OCI-M2 (cell line): ENCODE measurements around the gene SUPT5H.
A peak's percentile ranks its signal among the peaks of the same experiment; 100 is the strongest.
"Not testable (repeated sequence)": the region's sequence is repeated elsewhere in the genome, so short reads cannot be mapped to it uniquely, and the experiment has no call there.

Source experiments
- DNase-seq: peaks from one replicate; lab custom pipeline; 2025; ENCODE audit not compliant: unreplicated experiment; lab: John Stamatoyannopoulos, UW

SUPT5H gene

GRCh38 chr19:39463403-39463802, 18.0 kb downstream of the SUPT5H start:
- no peak for DNase-seq

GRCh38 chr19:39465956-39466747, 20.8 kb downstream of the SUPT5H start:
- no peak for DNase-seq

- DNase-seq, result no peak
These were observed 22.6 kb downstream of the SUPT5H start for GRCh38 chr19:39467941-39468340.

- no peak for DNase-seq
These were observed 23.7 kb downstream of the SUPT5H start for GRCh38 chr19:39469036-39469435.

- no peak for DNase-seq
These were observed 24.2 kb downstream of the SUPT5H start for GRCh38 chr19:39469567-39469966.

- DNase-seq, result no peak
These were observed 25.4 kb downstream of the SUPT5H start for GRCh38 chr19:39470724-39471339.

GRCh38 chr19:39471756-39472536, 26.6 kb downstream of the SUPT5H start:
- no peak for DNase-seq

GRCh38 chr19:39472746-39473442, 27.5 kb downstream of the SUPT5H start:
- no peak for DNase-seq

GRCh38 chr19:39473443-39473960, 28.1 kb downstream of the SUPT5H start:
- no peak for DNase-seq

- DNase-seq, result peak; percentile 38
These were observed 28.8 kb downstream of the SUPT5H start for GRCh38 chr19:39474139-39474620.

- DNase-seq, result no peak
These were observed 30.4 kb downstream of the SUPT5H start for GRCh38 chr19:39475748-39476147.

- not testable (repeated sequence) for DNase-seq
These were observed 34.0 kb downstream of the SUPT5H start for GRCh38 chr19:39479319-39479801.

GRCh38 chr19:39479916-39480315, 34.5 kb downstream of the SUPT5H start:
- peak; percentile 94 for DNase-seq

GRCh38 chr19:39480337-39481228, 35.2 kb downstream of the SUPT5H start, which contains the start of gene TIMM50:
Gene TIMM50, plus strand, starts transcription at chr19:39480838. Its CDS starts 16 bp downstream, at chr19:39480854.
- peak; percentile 100 for DNase-seq

GRCh38 chr19:39481229-39481545, 35.8 kb downstream of the SUPT5H start:
- DNase-seq, result no peak

GRCh38 chr19:39481676-39482075, 36.3 kb downstream of the SUPT5H start:
- DNase-seq, result no peak

GRCh38 chr19:39483141-39483540, 37.8 kb downstream of the SUPT5H start:
- no peak for DNase-seq

- DNase-seq, result no peak
These were observed 44.4 kb downstream of the SUPT5H start for GRCh38 chr19:39489756-39490155.

GRCh38 chr19:39492225-39492624, 46.8 kb downstream of the SUPT5H start:
- DNase-seq, result no peak

- DNase-seq, result no peak
These were observed 47.4 kb downstream of the SUPT5H start for GRCh38 chr19:39492788-39493187.
